Spinal cord (tissue), 10 donors: ENCODE data around the gene SEC14L6. TPM values are rescaled to one million over a fixed set of nuclear protein-coding genes. Genes with fewer than 3 reads are reported as not detected.

Experiments
- DNase-seq, 6 donors: peaks; one replicate each; pipeline versions ENCODE4 v3.0.0 to v3.0.0-alpha.2; 2013 to 2015; ENCODE audit warnings: low spot score in 6 of 6, low read depth in 4 of 6
- H3K27ac ChIP-seq: one replicate; pipeline ENCODE4 v1.5.1; 2013; ENCODE audit warnings: low read depth, low read length, control low read depth
- H3K27me3 ChIP-seq: one replicate; pipeline ENCODE4 v1.6.1; 2013; ENCODE audit warnings: low read length; ENCODE audit not compliant: control insufficient read depth, insufficient read depth
- H3K36me3 ChIP-seq: one replicate; pipeline ENCODE4 v1.6.1; 2013; ENCODE audit warnings: low read length; ENCODE audit not compliant: control insufficient read depth, insufficient read depth
- H3K4me1 ChIP-seq: one replicate; pipeline ENCODE4 v1.6.1; 2013; ENCODE audit warnings: low read length; ENCODE audit not compliant: control insufficient read depth, insufficient read depth
- H3K4me3 ChIP-seq: one replicate; pipeline ENCODE4 v1.5.1; 2013; ENCODE audit warnings: low read depth, low read length, control low read depth
- H3K9me3 ChIP-seq: one replicate; pipeline ENCODE4 v1.6.1; 2013; ENCODE audit warnings: low read length; ENCODE audit not compliant: control insufficient read depth, insufficient read depth
- WGBS: methylation state at CpG from one replicate; pipeline ENCODE4 v1.1.5; 2013; ENCODE audit warnings: missing lambda C conversion rate; ENCODE audit not compliant: insufficient coverage; 5-methylcytosine and 5-hydroxymethylcytosine counted together
- polyA plus RNA-seq, 2 donors: library from polyadenylated mRNA; unstranded; fragments of 120-200 nt; gene quantifications; one replicate each; pipeline ENCODE4 v1.2.1, GENCODE V29; 2013; ENCODE audit not compliant: insufficient read length in 2 of 2
- total RNA-seq, 2 donors: library from RNA; depleted of rRNA in 1 of 2; stranded (reverse); fragments of 120-200 nt in 1 of 2; fragments of >200 nt in 1 of 2; gene quantifications; one replicate each; pipeline versions ENCODE4 v1.2.3 to v1.2.4, GENCODE V29; 2013 to 2014
- donor health status: healthy.

The SEC14L6 gene
- total and polyA plus RNA-seq, 4 donors = 2.6 to 7.9 (median 3.5) TPM

GRCh38 chr22:30523646-30524489, 22.7 kb downstream of the SEC14L6 start:
- DNase-seq = peak in 1 of 6 donors; percentile 15
- Histone ChIP-seq H3K4me3 (no peak overlapping the region), H3K4me1 (no peaks in the 10 kb centered on the region), H3K27me3 (no peaks in the 10 kb centered on the region), H3K9me3 (no peaks in the 10 kb centered on the region), H3K36me3 (no peaks in the 10 kb centered on the region), H3K27ac (no peak overlapping the region)
- 84% methylated on average over 3 of the region's 8 CpGs for WGBS

DNA sequence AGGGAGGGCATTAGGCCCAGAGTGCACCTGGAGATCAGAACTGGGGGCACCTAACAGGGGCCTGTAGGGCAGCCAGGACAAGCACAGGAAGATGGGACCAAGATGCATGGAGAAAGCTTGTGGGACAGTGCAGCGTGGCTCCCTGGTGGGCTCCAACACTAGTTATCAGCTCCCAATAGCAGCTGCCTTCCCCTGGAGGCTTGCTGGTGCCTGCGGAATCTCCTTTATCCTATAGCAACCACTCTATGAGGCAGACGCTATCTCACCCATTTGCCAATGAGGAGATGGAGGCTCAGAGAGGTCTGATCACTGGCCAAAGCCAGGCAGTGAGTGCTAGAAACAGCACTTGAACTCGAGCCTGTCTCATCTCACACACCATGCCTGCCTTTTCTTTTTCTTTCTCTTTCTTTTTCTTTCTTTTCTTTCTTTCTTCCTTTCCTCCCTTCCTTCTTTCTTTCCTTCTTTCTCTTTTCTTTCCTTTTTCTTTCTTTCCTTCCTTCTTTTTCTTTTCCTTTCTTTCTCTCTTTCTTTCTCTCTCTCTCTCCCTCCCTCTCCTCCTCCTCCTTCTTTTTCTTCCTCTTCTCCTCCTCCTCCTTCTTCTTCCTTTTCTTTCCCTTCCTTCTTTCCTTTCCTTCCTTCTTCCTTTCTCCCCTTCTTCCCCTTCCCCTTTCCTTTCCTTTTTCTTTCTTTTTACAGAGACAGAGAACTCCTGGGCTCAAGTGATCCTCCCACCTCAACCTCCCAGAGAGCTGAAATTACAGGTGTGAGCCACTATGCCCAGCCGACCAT, 25.0 kb downstream of the SEC14L6 start:
- Histone ChIP-seq H3K36me3 (no peaks in the 10 kb centered on the region), H3K27ac (no peak overlapping the region), H3K9me3 (no peaks in the 10 kb centered on the region), H3K27me3 (no peaks in the 10 kb centered on the region), H3K4me3 (no peak overlapping the region), H3K4me1 (no peaks in the 10 kb centered on the region)
- DNase-seq = no peak
- 65% methylated on average over 5 of the region's 5 CpGs for WGBS

- H3K4me1 ChIP-seq = no peaks in the 10 kb centered on the region
- 83% methylated on average over 3 of the region's 7 CpGs for WGBS
- no peak for DNase-seq
- H3K36me3 ChIP-seq = no peaks in the 10 kb centered on the region
- no peak overlapping the region for H3K4me3 ChIP-seq
- no peak overlapping the region for H3K27ac ChIP-seq
- H3K27me3 ChIP-seq = no peaks in the 10 kb centered on the region
- no peaks in the 10 kb centered on the region for H3K9me3 ChIP-seq
These were observed 26.6 kb downstream of the SEC14L6 start for GRCh38 chr22:30519842-30520425.

DNA sequence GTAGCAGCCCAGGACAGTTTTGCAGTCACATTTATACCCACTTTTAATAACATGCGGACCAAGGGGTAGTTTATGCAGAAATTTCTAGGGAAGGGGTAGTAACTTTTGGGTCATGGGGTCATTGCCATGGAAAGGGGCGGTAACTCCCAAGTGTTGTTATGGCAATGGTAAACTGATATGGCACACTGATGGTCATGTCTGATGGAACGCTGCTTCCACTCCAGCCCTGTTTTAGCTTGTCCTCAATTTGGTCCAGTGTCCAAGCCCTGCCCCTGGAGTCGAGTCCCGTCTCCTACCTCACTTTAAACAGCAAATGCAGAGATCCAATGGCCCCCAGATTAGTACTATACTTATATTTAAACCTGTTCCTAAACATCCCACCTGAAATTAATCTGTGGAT, 29.8 kb downstream of the SEC14L6 start:
- Histone ChIP-seq H3K9me3 (no peaks in the 10 kb centered on the region), H3K4me1 (no peaks in the 10 kb centered on the region), H3K27ac (no peak overlapping the region), H3K27me3 (no peaks in the 10 kb centered on the region), H3K36me3 (no peaks in the 10 kb centered on the region), H3K4me3 (no peak overlapping the region)
- no peak for DNase-seq
- 89% methylated on average over 4 of the region's 5 CpGs for WGBS

DNA sequence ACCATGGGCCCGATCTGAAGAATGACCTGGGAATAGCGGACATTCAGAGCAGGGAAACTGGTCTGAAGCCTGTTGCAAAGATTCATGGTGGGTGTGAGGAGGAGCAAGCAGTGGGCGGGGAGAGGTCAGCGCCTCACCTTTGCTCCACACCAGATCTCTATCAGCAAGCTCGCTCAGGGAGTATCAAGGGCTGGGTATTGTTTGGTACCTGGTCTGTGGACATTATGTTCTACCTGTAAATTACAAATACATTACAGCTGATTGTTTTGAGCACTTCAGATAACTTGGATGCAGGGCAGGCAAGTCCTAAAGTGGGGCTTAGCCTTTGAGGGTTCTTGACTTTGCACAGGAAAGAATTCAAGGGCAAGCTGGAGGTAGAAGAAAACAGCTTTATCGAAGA, 30.3 kb downstream of the SEC14L6 start:
- no peak overlapping the region for H3K4me3 ChIP-seq
- H3K4me1 ChIP-seq = no peaks in the 10 kb centered on the region
- no peaks in the 10 kb centered on the region for H3K36me3 ChIP-seq
- no peaks in the 10 kb centered on the region for H3K27me3 ChIP-seq
- no peak overlapping the region for H3K27ac ChIP-seq
- no peak for DNase-seq
- H3K9me3 ChIP-seq = no peaks in the 10 kb centered on the region
- WGBS = 100% methylated on average over 3 of the region's 6 CpGs

GRCh38 chr22:30514252-30514651, 32.3 kb downstream of the SEC14L6 start:
- Histone ChIP-seq H3K27me3 (no peaks in the 10 kb centered on the region), H3K36me3 (no peaks in the 10 kb centered on the region), H3K4me3 (no peak overlapping the region), H3K9me3 (no peaks in the 10 kb centered on the region), H3K27ac (no peak overlapping the region), H3K4me1 (no peaks in the 10 kb centered on the region)
- 52% methylated on average over 2 of the region's 4 CpGs for WGBS
- DNase-seq = no peak

DNA sequence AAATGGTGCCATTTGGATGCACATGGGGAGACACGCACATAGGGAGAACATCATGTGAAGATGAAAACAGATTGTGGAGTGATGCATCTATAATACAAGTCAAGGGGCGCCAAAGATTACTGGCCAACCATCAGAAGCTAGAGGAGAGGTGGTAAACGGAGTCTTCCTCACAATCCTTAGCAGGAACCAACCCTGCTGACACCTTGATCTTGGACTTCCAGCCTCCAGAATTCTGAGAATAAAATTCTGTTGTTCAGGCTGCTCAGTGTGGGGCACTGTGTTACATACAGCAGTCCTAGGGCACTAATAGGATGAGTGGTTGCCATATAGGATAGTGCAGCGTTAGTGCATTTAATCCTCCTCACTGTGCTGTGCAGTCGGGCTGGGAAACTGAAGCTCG, 33.1 kb downstream of the SEC14L6 start:
- no peaks in the 10 kb centered on the region for H3K36me3 ChIP-seq
- no peaks in the 10 kb centered on the region for H3K27me3 ChIP-seq
- H3K4me3 ChIP-seq = no peak overlapping the region
- DNase-seq = no peak
- WGBS = 79% methylated on average over 3 of the region's 6 CpGs
- H3K27ac ChIP-seq = no peak overlapping the region
- no peaks in the 10 kb centered on the region for H3K4me1 ChIP-seq
- no peaks in the 10 kb centered on the region for H3K9me3 ChIP-seq

DNA sequence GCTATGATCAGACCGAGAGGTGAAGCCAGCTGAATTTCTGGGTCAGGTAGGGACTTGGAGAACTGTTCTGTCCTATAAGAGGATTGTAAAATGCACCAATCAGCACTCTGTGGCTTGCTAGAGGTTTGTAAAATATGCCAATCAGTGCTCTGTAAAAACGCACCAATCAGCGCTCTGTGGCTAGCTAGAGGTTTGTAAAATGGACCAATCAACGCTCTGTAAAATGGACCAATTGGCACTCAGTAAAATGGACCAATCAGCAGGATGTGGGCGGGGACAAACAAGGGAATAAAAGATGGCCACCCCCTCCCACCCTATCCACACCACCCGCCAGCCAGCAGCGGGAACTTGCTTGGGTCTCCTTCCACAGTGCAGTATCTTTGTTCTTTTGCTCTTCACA, 34.6 kb downstream of the SEC14L6 start:
- Histone ChIP-seq H3K27ac (no peak overlapping the region), H3K36me3 (no peaks in the 10 kb centered on the region), H3K4me1 (no peaks in the 10 kb centered on the region), H3K4me3 (no peak overlapping the region), H3K9me3 (no peaks in the 10 kb centered on the region), H3K27me3 (no peaks in the 10 kb centered on the region)
- WGBS = 97% methylated on average over 7 of the region's 7 CpGs
- DNase-seq = no peak

DNA sequence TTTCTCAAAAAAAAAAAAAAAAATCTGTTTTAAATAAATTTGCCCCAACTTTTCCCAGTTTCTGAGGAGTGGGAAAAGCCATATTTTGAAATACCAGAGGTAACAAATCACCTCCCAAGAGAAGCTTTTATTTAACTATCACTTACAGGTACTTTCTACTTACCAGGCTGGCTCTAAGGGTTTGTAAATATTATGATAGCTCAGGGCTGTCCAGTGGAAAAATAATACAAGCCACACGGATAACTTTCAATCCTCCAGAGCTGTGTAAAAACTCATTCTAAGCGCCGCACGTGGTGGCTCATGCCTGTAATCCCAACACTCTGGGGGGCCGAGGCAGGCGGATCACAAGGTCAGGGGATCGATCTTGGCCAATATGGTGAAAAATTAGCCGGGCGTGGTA, 35.4 kb downstream of the SEC14L6 start:
- H3K4me1 ChIP-seq = no peaks in the 10 kb centered on the region
- no peaks in the 10 kb centered on the region for H3K36me3 ChIP-seq
- peaks cover 4% of the 10 kb centered on the region for H3K27me3 ChIP-seq
- no peaks in the 10 kb centered on the region for H3K9me3 ChIP-seq
- H3K27ac ChIP-seq = no peak overlapping the region
- DNase-seq = no peak
- no peak overlapping the region for H3K4me3 ChIP-seq
- 96% methylated on average over 9 of the region's 9 CpGs for WGBS
